HAP-1 (cell line): Measurements from ENCODE around the gene PCBP3.

Experiments used
- DNase-seq, 2 experiments: peaks; one replicate each; pipeline ENCODE4 v3.0.0-alpha.2; 2016 to 2020; ENCODE audit warnings: low spot score in 2 of 2
- H3K27me3 ChIP-seq: fragments of 250-450 bp; sonication (Bioruptor Pico); 2 replicates; pipeline ENCODE4 v1.5.1; 2020; ENCODE audit warnings: low read depth, mild to moderate bottlenecking, moderate library complexity
- H3K36me3 ChIP-seq: fragments of 250-450 bp; sonication (Bioruptor Pico); replicated peaks from 2 replicates; pipeline ENCODE4 v1.5.1; 2020; ENCODE audit warnings: mild to moderate bottlenecking
- H3K4me1 ChIP-seq: fragments of 250-450 bp; sonication (Bioruptor Pico); 2 replicates; pipeline ENCODE4 v1.5.1; 2020; ENCODE audit warnings: mild to moderate bottlenecking
- H3K4me3 ChIP-seq: fragments of 250-450 bp; sonication (Bioruptor Pico); 2 replicates; pipeline ENCODE4 v1.5.1; 2020; ENCODE audit warnings: mild to moderate bottlenecking, moderate library complexity
- H3K9me3 ChIP-seq: fragments of 250-450 bp; sonication (Bioruptor Pico); 2 replicates; pipeline ENCODE4 v1.5.1; 2020; ENCODE audit warnings: mild to moderate bottlenecking, moderate library complexity
- in situ Hi-C: fragments of 300-500 bp; cut with MboI; formaldehyde crosslinking; loops from 3 replicates; pipeline ENCODE4 v1.14.3; 2020; ENCODE audit warnings: low sequenced_read_pairs, inconsistent platforms, mixed read lengths

Gene PCBP3

GRCh38 chr21:45932922-45933502 is 289.5 kb downstream of the PCBP3 start:
- H3K4me3 ChIP-seq, result no peak overlapping the region
- H3K36me3 ChIP-seq, result no peaks in the 10 kb centered on the region
- no peaks in the 10 kb centered on the region for H3K27me3 ChIP-seq
- H3K4me1 ChIP-seq, result no peaks in the 10 kb centered on the region
- no peak for DNase-seq
- in situ Hi-C loops, result no loop called here
- no peaks in the 10 kb centered on the region for H3K9me3 ChIP-seq

- in situ Hi-C loops, result no loop called here
- no peak for DNase-seq
- Histone ChIP-seq H3K4me3 (no peak overlapping the region), H3K4me1 (no peaks in the 10 kb centered on the region), H3K36me3 (no peaks in the 10 kb centered on the region), H3K9me3 (no peaks in the 10 kb centered on the region), H3K27me3 (no peaks in the 10 kb centered on the region)
Observed at GRCh38 chr21:45934085-45934484, 290.6 kb downstream of the PCBP3 start.

DNA sequence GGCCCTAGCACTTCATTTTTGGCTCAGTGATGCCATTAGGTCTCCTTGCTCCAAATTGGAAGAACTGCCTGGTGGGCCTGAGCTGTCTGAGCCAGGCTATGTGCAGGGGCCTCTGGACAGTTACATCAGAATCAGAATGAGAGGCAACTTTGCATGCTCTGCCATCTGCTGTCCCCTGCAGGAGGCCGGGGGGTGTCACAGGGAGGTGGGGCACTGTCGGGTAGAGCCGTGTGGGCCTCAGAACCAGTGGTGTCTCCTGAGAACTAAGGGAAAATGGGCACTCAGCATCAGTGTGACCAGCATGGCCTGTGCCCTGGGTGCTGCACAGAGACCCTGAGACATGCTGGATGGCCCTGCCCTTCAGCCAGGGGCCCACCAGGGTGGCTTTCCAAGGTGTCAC is 291.0 kb downstream of the PCBP3 start:
- no peak overlapping the region for H3K4me3 ChIP-seq
- DNase-seq, result no peak
- no peaks in the 10 kb centered on the region for H3K4me1 ChIP-seq
- H3K36me3 ChIP-seq, result no peaks in the 10 kb centered on the region
- no peaks in the 10 kb centered on the region for H3K27me3 ChIP-seq
- H3K9me3 ChIP-seq, result no peaks in the 10 kb centered on the region
- in situ Hi-C loops, result no loop called here

DNA sequence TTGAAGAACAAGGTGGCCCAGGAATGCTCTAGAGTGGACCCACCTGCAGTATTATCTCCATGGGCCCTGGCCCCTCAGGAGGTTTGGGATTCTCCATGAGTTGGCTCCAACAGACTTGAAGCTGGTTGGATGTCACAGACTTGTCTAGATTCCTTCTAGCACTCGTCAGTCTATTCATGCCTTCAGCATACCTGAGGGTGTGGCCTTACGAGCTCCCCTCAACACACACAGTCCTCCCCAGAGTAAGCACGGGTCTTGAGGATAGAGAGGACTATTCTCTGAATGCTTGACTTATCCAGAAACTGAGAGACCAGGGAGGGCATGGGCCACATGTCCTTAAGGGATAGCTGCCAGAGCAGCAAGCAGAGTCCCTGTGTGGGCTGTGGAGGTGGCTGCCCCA is 292.1 kb downstream of the PCBP3 start:
- no peaks in the 10 kb centered on the region for H3K9me3 ChIP-seq

GRCh38 chr21:45937721-45938452 is 294.4 kb downstream of the PCBP3 start:
- in situ Hi-C loops, result no loop called here
- Histone ChIP-seq H3K4me1 (no peaks in the 10 kb centered on the region), H3K4me3 (no peak overlapping the region), H3K9me3 (no peaks in the 10 kb centered on the region), H3K27me3 (no peaks in the 10 kb centered on the region), H3K36me3 (no peaks in the 10 kb centered on the region)
- DNase-seq, result no peak

More for the DNA sequence above, 292.1 kb downstream of the PCBP3 start:
- Histone ChIP-seq H3K27me3 (no peaks in the 10 kb centered on the region), H3K4me3 (no peak overlapping the region), H3K4me1 (no peaks in the 10 kb centered on the region), H3K36me3 (no peaks in the 10 kb centered on the region)
- in situ Hi-C loops, result no loop called here
- DNase-seq, result no peak

GRCh38 chr21:45938453-45938755 is 294.9 kb downstream of the PCBP3 start:
- Histone ChIP-seq H3K27me3 (no peaks in the 10 kb centered on the region), H3K36me3 (no peaks in the 10 kb centered on the region), H3K4me1 (no peaks in the 10 kb centered on the region), H3K9me3 (no peaks in the 10 kb centered on the region), H3K4me3 (no peak overlapping the region)
- in situ Hi-C loops, result no loop called here
- DNase-seq, result no peak

- no peaks in the 10 kb centered on the region for H3K4me1 ChIP-seq
- no peaks in the 10 kb centered on the region for H3K27me3 ChIP-seq
- no peaks in the 10 kb centered on the region for H3K36me3 ChIP-seq
- no peaks in the 10 kb centered on the region for H3K9me3 ChIP-seq
- in situ Hi-C loops, result no loop called here
- no peak for DNase-seq
- no peak overlapping the region for H3K4me3 ChIP-seq
Observed at GRCh38 chr21:45938811-45939520, 295.4 kb downstream of the PCBP3 start.

DNA sequence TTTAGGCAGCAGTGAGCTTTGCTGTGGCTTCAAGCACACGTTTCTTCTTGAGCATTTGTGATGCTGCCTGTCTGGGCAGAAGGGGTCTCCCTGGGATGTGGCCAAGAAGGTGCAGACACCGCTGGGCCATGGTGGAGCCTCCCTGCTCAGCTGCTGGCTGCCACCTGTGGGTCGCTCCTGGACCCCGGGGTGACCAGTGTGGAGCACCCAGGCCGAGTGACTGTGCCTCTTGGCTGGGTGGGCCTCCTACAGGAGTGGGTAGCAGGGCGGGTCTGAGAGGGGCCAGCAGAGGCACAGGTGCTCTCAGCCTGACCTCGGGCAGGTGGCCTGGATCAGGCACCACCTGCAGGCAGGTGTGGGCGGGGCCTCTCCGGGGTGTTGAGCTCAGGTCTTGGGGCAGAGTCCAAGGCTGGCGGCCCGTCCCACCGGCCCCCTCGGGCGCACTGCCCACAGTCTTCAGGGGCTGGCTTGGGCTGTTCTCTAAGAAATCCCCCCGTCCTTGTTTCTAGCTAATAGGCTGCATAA is 296.1 kb downstream of the PCBP3 start:
- in situ Hi-C loops, result no loop called here
- Histone ChIP-seq H3K9me3 (no peaks in the 10 kb centered on the region), H3K27me3 (no peaks in the 10 kb centered on the region), H3K36me3 (no peaks in the 10 kb centered on the region), H3K4me3 (no peak overlapping the region), H3K4me1 (no peaks in the 10 kb centered on the region)
- DNase-seq, result no peak

DNA sequence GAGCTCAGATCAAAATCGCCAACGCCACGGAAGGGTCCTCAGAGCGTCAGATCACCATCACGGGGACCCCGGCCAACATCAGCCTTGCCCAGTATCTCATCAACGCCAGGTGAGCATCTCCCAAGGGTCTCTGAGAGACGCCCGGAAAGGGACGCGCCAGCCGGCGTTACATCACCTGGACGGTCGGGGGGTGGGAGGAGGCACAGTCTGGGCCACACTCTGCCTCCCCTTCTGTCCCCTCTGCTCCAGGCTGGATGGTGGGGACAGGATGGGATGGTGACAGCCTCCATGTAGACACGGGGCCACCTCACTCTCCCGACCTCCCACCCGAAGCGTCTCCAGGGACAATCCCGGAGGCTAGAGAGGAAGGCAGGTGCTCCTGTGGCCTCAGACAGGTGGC is 296.6 kb downstream of the PCBP3 start:
- no peaks in the 10 kb centered on the region for H3K36me3 ChIP-seq
- H3K27me3 ChIP-seq, result no peaks in the 10 kb centered on the region
- in situ Hi-C loops, result no loop called here
- H3K4me3 ChIP-seq, result no peak overlapping the region
- no peak for DNase-seq
- H3K9me3 ChIP-seq, result no peaks in the 10 kb centered on the region
- H3K4me1 ChIP-seq, result no peaks in the 10 kb centered on the region

GRCh38 chr21:45940621-45941337 is 297.3 kb downstream of the PCBP3 start:
- no peaks in the 10 kb centered on the region for H3K4me1 ChIP-seq
- no peak overlapping the region for H3K4me3 ChIP-seq
- H3K27me3 ChIP-seq, result no peaks in the 10 kb centered on the region
- no peak for DNase-seq
- no peaks in the 10 kb centered on the region for H3K9me3 ChIP-seq
- in situ Hi-C loops, result no loop called here
- H3K36me3 ChIP-seq, result no peaks in the 10 kb centered on the region

- Histone ChIP-seq H3K9me3 (no peaks in the 10 kb centered on the region), H3K4me3 (no peak overlapping the region), H3K4me1 (no peaks in the 10 kb centered on the region), H3K36me3 (no peaks in the 10 kb centered on the region), H3K27me3 (no peaks in the 10 kb centered on the region)
- in situ Hi-C loops, result no loop called here
- no peak for DNase-seq
Observed at GRCh38 chr21:45941338-45941710, 297.8 kb downstream of the PCBP3 start.

GRCh38 chr21:45941717-45942546 is 298.4 kb downstream of the PCBP3 start:
- in situ Hi-C loops, result no loop called here
- Histone ChIP-seq H3K4me3 (no peak overlapping the region), H3K36me3 (no peaks in the 10 kb centered on the region), H3K9me3 (no peaks in the 10 kb centered on the region), H3K27me3 (no peaks in the 10 kb centered on the region), H3K4me1 (no peaks in the 10 kb centered on the region)
- DNase-seq, result no peak
